K562 (cell line): ENCODE results near the gene ZNF785. TPM values are rescaled to one million over a fixed set of nuclear protein-coding genes. Genes with fewer than 3 reads are reported as not detected.
A peak's percentile ranks its signal among the peaks of the same experiment; 100 is the strongest.

ENCODE experiments used
- ARID3B ChIP-seq: fragments of 250-450 bp; sonication (Bioruptor Pico); IDR thresholded peaks from 2 replicates; pipeline ENCODE4 v1.4.0; 2020; ENCODE audit warnings: borderline replicate concordance
- CUX1 ChIP-seq: fragments of 200-800 bp; sonication (Bioruptor generic); IDR thresholded peaks from 2 replicates; pipeline ENCODE4 v1.6.1; 2016; ENCODE audit warnings: missing genetic modification characterization, missing compliant biosample characterization
- ELF1 ChIP-seq: fragments of 200-800 bp; sonication (Bioruptor generic); IDR thresholded peaks from 2 replicates; pipeline ENCODE4 v1.6.1; 2016; ENCODE audit warnings: missing genetic modification characterization, missing compliant biosample characterization
- GABPA ChIP-seq: fragments of 200-800 bp; sonication (Bioruptor generic); conservative IDR thresholded peaks from 2 replicates; pipeline ENCODE4 v1.6.1; 2016; ENCODE audit warnings: low read depth, missing genetic modification characterization, missing compliant biosample characterization
- MIER1 ChIP-seq: fragments of 450-650 bp; IDR thresholded peaks from 2 replicates; pipeline ENCODE4 v1.6.1; 2016; ENCODE audit warnings: antibody characterized with exemption, mild to moderate bottlenecking, low read depth
- MYBL2 ChIP-seq, 2 experiments: fragments of 450-650 bp in 1 of 2; sonication (generic) in 1 of 2; formaldehyde crosslinking in 1 of 2; IDR thresholded peaks; 2 replicates each; pipeline versions ENCODE4 v1.6.1 to v1.8.1; 2017 to 2022; ENCODE audit warnings: borderline replicate concordance in 1 of 2, inconsistent platforms in 1 of 2, low read depth in 1 of 2, mild to moderate bottlenecking in 1 of 2, missing genetic modification reagents in 1 of 2, moderate library complexity in 1 of 2
- NONO ChIP-seq, 2 experiments: fragments of 200-400 bp in 1 of 2; fragments of 450-650 bp in 1 of 2; formaldehyde crosslinking in 1 of 2; IDR thresholded peaks; 2 replicates each; pipeline ENCODE4 v1.6.1; 2017; ENCODE audit warnings: low read depth in 2 of 2, mild to moderate bottlenecking in 2 of 2, moderate library complexity in 2 of 2, low read length in 1 of 2
- PREB ChIP-seq: sonication (generic); formaldehyde crosslinking; IDR thresholded peaks from 2 replicates; pipeline ENCODE4 v1.8.1; 2023; ENCODE audit warnings: mild to moderate bottlenecking, missing genetic modification reagents
- TBP ChIP-seq: optimal IDR thresholded peaks from 2 replicates; pipeline ENCODE3; 2011; ENCODE audit warnings: low read depth, low read length, improper control_type of control experiment
- TSHZ1 ChIP-seq: fragments of 250-450 bp; sonication (Bioruptor Pico); IDR thresholded peaks from 2 replicates; pipeline ENCODE4 v1.4.0; 2020; ENCODE audit warnings: mild to moderate bottlenecking, moderate library complexity
- polyA plus RNA-seq, 8 experiments: library from polyadenylated mRNA; depleted of rRNA in 4 of 8; stranded (reverse) in 5 of 8; unstranded in 3 of 8; fragments of >200 nt; fragmentation: Nextera tagmentation in 2 of 8; fragmentation: Illumina TruSeq in 1 of 8; extraction: Ambion mirVana in 2 of 8; extraction: Trizol in 1 of 8; gene quantifications; 2 replicates each; pipeline versions ENCODE4 v1.2.1 to v1.2.3, GENCODE V29; 2011 to 2014; ENCODE audit warnings: inconsistent platforms in 1 of 8, missing spikeins in 1 of 8
- total RNA-seq, 7 experiments: library from RNA; depleted of rRNA in 6 of 7; stranded (reverse); fragments of >200 nt in 6 of 7; fragmentation: Illumina TruSeq in 2 of 7; extraction: Trizol in 2 of 7; gene quantifications; 2 replicates each; pipeline versions ENCODE4 v1.2.1 to v1.2.3, GENCODE V29; 2011 to 2021; ENCODE audit warnings: low replicate concordance in 1 of 7

Gene ZNF785
- total and polyA plus RNA-seq, 9 of the 15 experiments (the other 6 are each of a cell fraction or from before 2014, with no cell fraction given): 0.64 to 11.0 (median 6.4) TPM

GRCh38 chr16:30571445-30572322 is 13.8 kb downstream of the ZNF785 start, which contains the start of gene ZNF688 (continued):
- TF ChIP-seq ARID3B (CRISPR knock-in tag) (no peak), TSHZ1 (no peak), NONO (IDR thresholded peaks at IDR 0.05; ENCODE audit: low read depth in 2 of 2, low read length in 1 of 2) (peak; percentile 35 to 68; a peak in 2 of 4 replicates), CUX1 (0 out of 2 replicates have a peak, but pooled peaks have one; percentile 2), MIER1 (no peak), ELF1 (tag) (peak; percentile 88), PREB (CRISPR knock-in tag) (no peak), MYBL2 (IDR thresholded peaks at IDR 0.05; ENCODE audit: low read depth) (peak; percentile 77), MYBL2 (CRISPR knock-in tag; IDR thresholded peaks at IDR 0.05; ENCODE audit: borderline replicate concordance) (no peak), TBP (peak; percentile 83), GABPA (tag) (peak; percentile 63)
